CD4-positive, alpha-beta T cell (primary cell): ENCODE data around the gene FARS2. TPM values are rescaled to one million over a fixed set of nuclear protein-coding genes. Genes with fewer than 3 reads are reported as not detected.

ENCODE experiments used
- ATAC-seq: fragments of 200-7000 bp; cut with Tn5 transposase; one replicate; pipeline ENCODE4 v1.10.0; 2022; ENCODE audit warnings: mild to moderate bottlenecking; ENCODE audit not compliant: poor library complexity
- CTCF ChIA-PET: fragments of 350-600 bp; sonication (Branson Sonifier 250); formaldehyde crosslinking; loops from one replicate; lab custom pipeline; 2021; ENCODE audit warnings: antibody characterized with exemption, inconsistent platforms; lab: Charles Lee
- POLR2A ChIA-PET: fragments of 350-600 bp; sonication (Branson Sonifier 250); formaldehyde crosslinking; loops from one replicate; lab custom pipeline; 2021; ENCODE audit warnings: antibody characterized with exemption, inconsistent platforms; lab: Charles Lee
- DNase-seq, 14 experiments: peaks; one replicate each; pipeline ENCODE4 v3.0.0-alpha.2; 2013 to 2020; ENCODE audit warnings: mixed read lengths in 2 of 14
- H3K27ac ChIP-seq, 2 donors: one replicate each; pipeline versions ENCODE4 v1.5.1 to v1.7.0; 2013; ENCODE audit warnings: low read length in 2 of 2, low read depth in 1 of 2, mild to moderate bottlenecking in 1 of 2
- H3K27me3 ChIP-seq, 2 experiments: 1 replicate in 1 of 2; 2 replicates in 1 of 2; pipeline versions ENCODE4 v1.6.1 to v1.7.0; 2013; ENCODE audit warnings: low read length in 2 of 2, control low read depth in 1 of 2, mild to moderate bottlenecking in 1 of 2, moderate library complexity in 1 of 2; ENCODE audit not compliant: insufficient read depth in 2 of 2, control insufficient read depth in 1 of 2
- H3K36me3 ChIP-seq: one replicate; pipeline ENCODE4 v1.6.1; 2013; ENCODE audit warnings: low read length, control low read depth; ENCODE audit not compliant: insufficient read depth
- H3K4me1 ChIP-seq: one replicate; pipeline ENCODE4 v1.6.1; 2013; ENCODE audit warnings: low read length, control low read depth; ENCODE audit not compliant: insufficient read depth
- H3K4me3 ChIP-seq: one replicate; pipeline ENCODE4 v1.5.1; 2013; ENCODE audit warnings: mild to moderate bottlenecking, low read length, moderate library complexity
- H3K9me3 ChIP-seq, 2 experiments: 1 replicate in 1 of 2; 2 replicates in 1 of 2; pipeline versions ENCODE4 v1.6.1 to v1.7.0; 2013; ENCODE audit warnings: low read length in 2 of 2, mild to moderate bottlenecking in 2 of 2, control low read depth in 1 of 2, moderate library complexity in 1 of 2; ENCODE audit not compliant: control insufficient read depth in 1 of 2, insufficient read depth in 1 of 2
- H3K27ac Mint-ChIP-seq: one replicate; pipeline ENCODE4 v1.8.0; 2020; ENCODE audit warnings: mixed read lengths
- H3K27me3 Mint-ChIP-seq: one replicate; pipeline ENCODE4 v1.8.0; 2021; ENCODE audit warnings: mixed read lengths
- H3K36me3 Mint-ChIP-seq: one replicate; pipeline ENCODE4 v1.8.0; 2021; ENCODE audit warnings: low read depth, mixed read lengths
- H3K4me1 Mint-ChIP-seq: one replicate; pipeline ENCODE4 v1.8.0; 2021; ENCODE audit warnings: low read depth, mixed read lengths
- H3K4me3 Mint-ChIP-seq: one replicate; pipeline ENCODE4 v1.8.0; 2020; ENCODE audit warnings: mild to moderate bottlenecking, mixed read lengths
- H3K9me3 Mint-ChIP-seq: one replicate; pipeline ENCODE4 v1.8.0; 2020; ENCODE audit warnings: mixed read lengths
- CTCF ChIP-seq: fragments of 200-600 bp; IDR thresholded peaks from one replicate; pipeline ENCODE4 v1.8.0; 2022; ENCODE audit warnings: antibody characterized with exemption, mild to moderate bottlenecking
- intact Hi-C, 2 experiments: fragments of 100-400 bp; cut with DNase I in 1 of 2; cut with micrococcal nuclease in 1 of 2; formaldehyde crosslinking; loops; one replicate each; pipeline versions ENCODE4 v1.15.1 to v1.9.0; 2023 to 2025; cut with DNase I, micrococcal nuclease
- total RNA-seq, 174 experiments: library from RNA in 2 of 174; stranded (reverse) in 2 of 174; gene quantifications; one replicate each; pipeline ENCODE4 v1.2.3 and lab custom pipeline; 2021 to 2026

FARS2 gene
- total RNA-seq, 2 experiments from 2014 or later = 12.6 to 12.8 TPM

- Mint-ChIP-seq H3K27me3 (no peaks in the 10 kb centered on the region), H3K4me3 (no peak overlapping the region), H3K36me3 (peaks cover 6% of the 10 kb centered on the region), H3K9me3 (peaks cover 2% of the 10 kb centered on the region), H3K27ac (no peak overlapping the region), H3K4me1 (peaks cover 5% of the 10 kb centered on the region)
- no peaks in the 10 kb centered on the region for H3K27me3 ChIP-seq
- H3K4me3 ChIP-seq = no peak overlapping the region
- TF ChIP-seq CTCF = no peak
- no peaks in the 10 kb centered on the region for H3K9me3 ChIP-seq
- DNase-seq (no peak), ATAC-seq (no peak)
- ChIA-PET POLR2A (no interaction called here), CTCF (no interaction called here)
- no peaks in the 10 kb centered on the region for H3K4me1 ChIP-seq
- no peaks in the 10 kb centered on the region for H3K36me3 ChIP-seq
- intact Hi-C loops = loop anchor here in 1 of 2 experiments (2.0 kb wide), 1 partner anchor 257 kb away; no protein-coding TSS in a partner anchor
- H3K27ac ChIP-seq = no peak overlapping the region
Observed at GRCh38 chr6:5399391-5399790, 138.1 kb downstream of the FARS2 start.

- intact Hi-C loops = loop anchor here in 1 of 2 experiments (1.0 kb wide), 1 partner anchor 259 kb away; no protein-coding TSS in a partner anchor
- Histone ChIP-seq H3K27me3 (no peaks in the 10 kb centered on the region), H3K36me3 (no peaks in the 10 kb centered on the region), H3K4me1 (no peaks in the 10 kb centered on the region), H3K9me3 (no peaks in the 10 kb centered on the region), H3K27ac (no peak overlapping the region), H3K4me3 (no peak overlapping the region)
- Mint-ChIP-seq H3K9me3 (peaks cover 2% of the 10 kb centered on the region), H3K4me1 (peaks cover 5% of the 10 kb centered on the region), H3K27ac (no peak overlapping the region), H3K4me3 (no peak overlapping the region), H3K27me3 (no peaks in the 10 kb centered on the region), H3K36me3 (peaks cover 14% of the 10 kb centered on the region)
- POLR2A ChIA-PET = no interaction called here
- DNase-seq (peak in 3 of 14 experiments; percentile 4 to 18 (median 8)), ATAC-seq (no peak)
- TF ChIP-seq CTCF = no peak
- CTCF ChIA-PET = interaction anchor here (0.8 kb wide), 1 partner anchor 8 kb away, joined by 3 read pairs; no protein-coding TSS in a partner anchor
Observed at GRCh38 chr6:5401845-5402738, 140.8 kb downstream of the FARS2 start.

- Mint-ChIP-seq H3K4me1 (peaks cover 5% of the 10 kb centered on the region), H3K27me3 (no peaks in the 10 kb centered on the region), H3K27ac (no peak overlapping the region), H3K36me3 (peaks cover 19% of the 10 kb centered on the region), H3K4me3 (no peak overlapping the region), H3K9me3 (peaks cover 2% of the 10 kb centered on the region)
- ChIA-PET POLR2A (no interaction called here), CTCF (interaction anchor here (0.8 kb wide), 1 partner anchor 9 kb away, joined by 3 read pairs; no protein-coding TSS in a partner anchor)
- ATAC-seq (no peak), DNase-seq (no peak)
- Histone ChIP-seq H3K36me3 (no peaks in the 10 kb centered on the region), H3K4me1 (no peaks in the 10 kb centered on the region), H3K27me3 (no peaks in the 10 kb centered on the region), H3K4me3 (no peak overlapping the region), H3K27ac (no peak overlapping the region), H3K9me3 (no peaks in the 10 kb centered on the region)
- intact Hi-C loops = no loop called here
- no peak for TF ChIP-seq CTCF
Observed at GRCh38 chr6:5403076-5403475, 141.8 kb downstream of the FARS2 start.
